HCT116 (cell line): ENCODE measurements around the gene ETNK2. TPM values are rescaled to one million over a fixed set of nuclear protein-coding genes. Genes with fewer than 3 reads are reported as not detected.

ENCODE experiments used
- ATAC-seq: fragments of 200-7000 bp; cut with Tn5 transposase; 2 replicates; pipeline ENCODE4 v1.9.1; 2020; ENCODE audit warnings: mild to moderate bottlenecking, moderate library complexity
- BruUV-seq: library from RNA; stranded (reverse); fragments of 400-500 nt; replicated peaks from 2 replicates; lab custom pipeline; 2021; lab: Mats Ljungman, UMichigan
- CTCF ChIA-PET: fragments of 300-600 bp; sonication (Branson Sonifier 250); formaldehyde crosslinking; loops from one replicate; lab custom pipeline; 2021; ENCODE audit warnings: antibody characterized with exemption; lab: Charles Lee
- POLR2A ChIA-PET: fragments of 300-600, 350-600 bp; sonication (Branson Sonifier 250); formaldehyde crosslinking; loops from one replicate; lab custom pipeline; 2021; ENCODE audit warnings: antibody characterized with exemption; lab: Charles Lee
- RAD21 ChIA-PET, 2 experiments: fragments of 300-600 bp; sonication (Branson Sonifier 250); formaldehyde crosslinking; loops; one replicate each; lab custom pipeline; 2023; ENCODE audit warnings: low total read pairs in 2 of 2; ENCODE audit not compliant: uncharacterized antibody in 2 of 2, unreplicated experiment in 2 of 2, low non-redundant PET in 1 of 2; lab: Charles Lee
- DNase-seq: peaks from one replicate; pipeline ENCODE4 v3.0.0-alpha.2; 2010; ENCODE audit warnings: low read depth, low spot score
- H2AFZ ChIP-seq: fragments of 200-600 bp; shearing (Covaris generic), sonication (generic); 2 replicates; pipeline ENCODE4 v1.6.1; 2017; ENCODE audit warnings: low read depth, mixed run types, mixed read lengths, antibody characterized with exemption, low read length; ENCODE audit not compliant: poor library complexity, severe bottlenecking
- H3K27ac ChIP-seq: 2 replicates; pipeline ENCODE4 v1.5.1; 2012; ENCODE audit warnings: low read depth, low read length
- H3K27me3 ChIP-seq: fragments of 200-600 bp; sonication (generic); 2 replicates; pipeline ENCODE4 v1.6.1; 2016; ENCODE audit warnings: mixed run types, low read length, mixed read lengths; ENCODE audit not compliant: insufficient read depth
- H3K36me3 ChIP-seq, 2 experiments: fragments of 200-500 bp in 1 of 2; fragments of 200-600 bp in 1 of 2; sonication (Bioruptor generic) in 1 of 2; sonication (generic) in 1 of 2; 2 replicates each; pipeline versions ENCODE4 v1.5.1 to v1.6.1; 2014 to 2016; ENCODE audit warnings: low read length in 2 of 2, inconsistent platforms in 1 of 2, mixed read lengths in 1 of 2, mixed run types in 1 of 2; ENCODE audit not compliant: insufficient read depth in 2 of 2, control insufficient read depth in 1 of 2
- H3K4me1 ChIP-seq, 2 experiments: fragments of 200-600 bp in 1 of 2; sonication (generic) in 1 of 2; 2 replicates each; pipeline versions ENCODE4 v1.5.1 to v1.6.1; 2012 to 2017; ENCODE audit warnings: low read length in 2 of 2, inconsistent platforms in 1 of 2, mild to moderate bottlenecking in 1 of 2, mixed read lengths in 1 of 2, mixed run types in 1 of 2, moderate library complexity in 1 of 2; ENCODE audit not compliant: insufficient read depth in 2 of 2, control insufficient read depth in 1 of 2
- H3K4me2 ChIP-seq: fragments of 200-600 bp; sonication (generic); 2 replicates; pipeline ENCODE4 v1.6.1; 2017; ENCODE audit warnings: mixed run types, low read length, mixed read lengths
- H3K4me3 ChIP-seq, 2 experiments: fragments of 200-600 bp in 1 of 2; sonication (generic) in 1 of 2; replicated peaks in 1 of 2; 2 replicates each; pipeline ENCODE4 v1.5.1; 2011 to 2016; ENCODE audit warnings: low read length in 2 of 2, control low read depth in 1 of 2, low read depth in 1 of 2, mild to moderate bottlenecking in 1 of 2, mixed read lengths in 1 of 2, mixed run types in 1 of 2
- H3K79me2 ChIP-seq: fragments of 200-600 bp; sonication (generic); 2 replicates; pipeline ENCODE4 v1.6.1; 2017; ENCODE audit warnings: mild to moderate bottlenecking, mixed run types, low read length, moderate library complexity, mixed read lengths; ENCODE audit not compliant: insufficient read depth
- H3K9ac ChIP-seq: fragments of 200-600 bp; sonication (generic); 2 replicates; pipeline ENCODE4 v1.6.1; 2016; ENCODE audit warnings: low read length, mixed read lengths
- H3K9me2 ChIP-seq: fragments of 200-600 bp; sonication (generic), shearing (Covaris generic); 2 replicates; pipeline ENCODE4 v1.6.1; 2017; ENCODE audit warnings: mixed run types, mild to moderate bottlenecking, moderate library complexity; ENCODE audit not compliant: insufficient read depth
- H3K9me3 ChIP-seq, 2 experiments: fragments of 200-500 bp in 1 of 2; fragments of 200-600 bp in 1 of 2; sonication (Bioruptor generic) in 1 of 2; sonication (generic) in 1 of 2; 2 replicates each; pipeline ENCODE4 v1.6.1; 2014 to 2017; ENCODE audit warnings: low read length in 2 of 2, mixed read lengths in 2 of 2, inconsistent platforms in 1 of 2, low read depth in 1 of 2, mild to moderate bottlenecking in 1 of 2, mixed run types in 1 of 2, moderate library complexity in 1 of 2; ENCODE audit not compliant: control insufficient read depth in 1 of 2, insufficient read depth in 1 of 2
- H4K20me1 ChIP-seq: fragments of 200-600 bp; sonication (generic), shearing (Covaris generic); 2 replicates; pipeline ENCODE4 v1.6.1; 2017; ENCODE audit warnings: mixed run types, mild to moderate bottlenecking, moderate library complexity; ENCODE audit not compliant: insufficient read depth
- ATF3 ChIP-seq: IDR thresholded peaks from 2 replicates; pipeline ENCODE4 v1.6.1; 2012
- EZH2 ChIP-seq: fragments of 200-600 bp; sonication (generic); IDR thresholded peaks from 2 replicates; pipeline ENCODE4 v1.6.1; 2017; ENCODE audit warnings: antibody characterized with exemption, mixed run types
- JUND ChIP-seq: IDR thresholded peaks from 2 replicates; pipeline ENCODE4 v1.6.1; 2012
- POLR2A ChIP-seq: IDR thresholded peaks from 2 replicates; pipeline ENCODE4 v1.7.0; 2011; ENCODE audit warnings: borderline replicate concordance; ENCODE audit not compliant: insufficient read depth, insufficient read length; ENCODE audit errors: extremely low read depth
- SIN3A ChIP-seq: IDR thresholded peaks from 2 replicates; pipeline ENCODE4 v1.6.1; 2012; ENCODE audit warnings: low read depth
- SP1 ChIP-seq: IDR thresholded peaks from 2 replicates; pipeline ENCODE4 v1.6.1; 2012; ENCODE audit warnings: low read depth
- ZFX ChIP-seq: fragments of 450-650 bp; IDR thresholded peaks from 2 replicates; pipeline ENCODE4 v1.6.1; 2017
- ZNF274 ChIP-seq: fragments of 200-500 bp; sonication (Bioruptor generic); IDR thresholded peaks from 2 replicates; pipeline ENCODE4 v1.6.1; 2014; ENCODE audit warnings: mild to moderate bottlenecking, low read depth, low read length, inconsistent platforms
- intact Hi-C: fragments of 100-400 bp; cut with micrococcal nuclease; formaldehyde crosslinking; loops from 2 replicates; pipeline ENCODE4 v1.10.0; 2022
- total RNA-seq: library from RNA; stranded (reverse); gene quantifications from one replicate; pipeline ENCODE4 v1.2.1, GENCODE V29; 2021; ENCODE audit not compliant: unreplicated experiment
- TF ChIP-seq, protein P1 (sequence below), 3 experiments: fragments of 200-600 bp in 1 of 3; sonication (generic) in 1 of 3; IDR thresholded peaks in 2 of 3; conservative IDR thresholded peaks in 1 of 3; 2 replicates each; pipeline ENCODE4 v1.5.1; 2012 to 2017; ENCODE audit warnings: low read depth in 2 of 3, low read length in 2 of 3, antibody characterized with exemption in 1 of 3, borderline replicate concordance in 1 of 3, control low read depth in 1 of 3, mild to moderate bottlenecking in 1 of 3, mixed read lengths in 1 of 3, mixed run types in 1 of 3, moderate library complexity in 1 of 3; ENCODE audit not compliant: insufficient read depth in 1 of 3

Gene ETNK2
- total RNA-seq, 1 experiment from 2014 or later = 16.1 TPM

GRCh38 chr1:204093421-204093717, 58.5 kb downstream of the ETNK2 start:
- Histone ChIP-seq H3K27me3 (no peaks in the 10 kb centered on the region), H3K4me2 (peak overlapping the region; percentile 49), H3K36me3 (no peaks in the 10 kb centered on the region), H3K4me1 (peaks cover 32 to 52% of the 10 kb centered on the region in 2 experiments), H3K9me2 (no peaks in the 10 kb centered on the region), H2AFZ (no peak overlapping the region), H3K4me3 (no peak overlapping the region), H4K20me1 (no peaks in the 10 kb centered on the region), H3K27ac (no peak overlapping the region), H3K9ac (no peak overlapping the region), H3K9me3 (no peaks in the 10 kb centered on the region), H3K79me2 (peaks cover 32% of the 10 kb centered on the region; the same call in 1 of the 2 replicates)
- RAD21 ChIA-PET = interaction anchor here in 1 of 2 experiments (0.7 to 0.8 kb wide), 2 partner anchors 13 to 20 kb away, joined by 3 read pairs; partner anchors contain the start of gene SOX13
- no TSS peak for BruUV-seq
- no peak for DNase-seq
- no peak for ATAC-seq
- intact Hi-C loops = no loop called here
- CTCF ChIA-PET = no interaction called here
- TF ChIP-seq EZH2 (no peak), POLR2A (no peak), SIN3A (no peak), ZFX (no peak), JUND (no peak), ZNF274 (no peak), SP1 (no peak), ATF3 (no peak)
- TF ChIP-seq, protein P1, sequence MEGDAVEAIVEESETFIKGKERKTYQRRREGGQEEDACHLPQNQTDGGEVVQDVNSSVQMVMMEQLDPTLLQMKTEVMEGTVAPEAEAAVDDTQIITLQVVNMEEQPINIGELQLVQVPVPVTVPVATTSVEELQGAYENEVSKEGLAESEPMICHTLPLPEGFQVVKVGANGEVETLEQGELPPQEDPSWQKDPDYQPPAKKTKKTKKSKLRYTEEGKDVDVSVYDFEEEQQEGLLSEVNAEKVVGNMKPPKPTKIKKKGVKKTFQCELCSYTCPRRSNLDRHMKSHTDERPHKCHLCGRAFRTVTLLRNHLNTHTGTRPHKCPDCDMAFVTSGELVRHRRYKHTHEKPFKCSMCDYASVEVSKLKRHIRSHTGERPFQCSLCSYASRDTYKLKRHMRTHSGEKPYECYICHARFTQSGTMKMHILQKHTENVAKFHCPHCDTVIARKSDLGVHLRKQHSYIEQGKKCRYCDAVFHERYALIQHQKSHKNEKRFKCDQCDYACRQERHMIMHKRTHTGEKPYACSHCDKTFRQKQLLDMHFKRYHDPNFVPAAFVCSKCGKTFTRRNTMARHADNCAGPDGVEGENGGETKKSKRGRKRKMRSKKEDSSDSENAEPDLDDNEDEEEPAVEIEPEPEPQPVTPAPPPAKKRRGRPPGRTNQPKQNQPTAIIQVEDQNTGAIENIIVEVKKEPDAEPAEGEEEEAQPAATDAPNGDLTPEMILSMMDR (IDR thresholded peaks at IDR 0.05 in 2 of 3, conservative IDR thresholded peaks at IDR 0.05 in 1 of 3; ENCODE audit: borderline replicate concordance in 1 of 3, insufficient read depth in 1 of 3, low read depth in 2 of 3, low read length in 2 of 3) = no peak
- POLR2A ChIA-PET = no interaction called here
